Measurements from ENCODE around the gene SLC43A3.

GRCh38 chr11:57432714-57433163 is 5.8 kb upstream of the SLC43A3 start:
- TF ChIP-seq CTCF (IDR thresholded peaks at IDR 0.05; ENCODE audit: poor library complexity) (no peak), EZH2phosphoT487 (IDR thresholded peaks at IDR 0.05; ENCODE audit: low read depth, severe bottlenecking, unreplicated experiment) (no peak), EZH2 (IDR thresholded peaks at IDR 0.05; ENCODE audit: borderline replicate concordance) (no peak)

All from hepatocyte (in vitro differentiated cells).